MM.1S (cell line): ENCODE results near the gene ANKRD10.

ENCODE experiments used
- CTCF ChIP-seq: fragments of 300-600 bp; sonication (generic); IDR thresholded peaks from 2 replicates; pipeline ENCODE4 v1.5.1; 2016; ENCODE audit warnings: antibody characterized with exemption, low read length, mixed read lengths
- EZH2phosphoT487 ChIP-seq: fragments of 300-600 bp; sonication (generic); IDR thresholded peaks from 2 replicates; pipeline ENCODE4 v1.6.1; 2018; ENCODE audit warnings: antibody characterized with exemption, low read length

- TF ChIP-seq CTCF (no peak), EZH2phosphoT487 (no peak)
Observed at GRCh38 chr13:110834572-110834971, 80.3 kb downstream of the ANKRD10 start.
